HG03558 (cell line): ENCODE measurements around the gene DDX6.

Source experiments
- ATAC-seq: cut with Tn5 transposase; IDR thresholded peaks from one replicate; pipeline ENCODE4 v1.9.1; 2021; ENCODE audit warnings: moderate number of reproducible peaks; ENCODE audit not compliant: unreplicated experiment; ENCODE audit errors: extremely low read depth

DDX6 gene

DNA sequence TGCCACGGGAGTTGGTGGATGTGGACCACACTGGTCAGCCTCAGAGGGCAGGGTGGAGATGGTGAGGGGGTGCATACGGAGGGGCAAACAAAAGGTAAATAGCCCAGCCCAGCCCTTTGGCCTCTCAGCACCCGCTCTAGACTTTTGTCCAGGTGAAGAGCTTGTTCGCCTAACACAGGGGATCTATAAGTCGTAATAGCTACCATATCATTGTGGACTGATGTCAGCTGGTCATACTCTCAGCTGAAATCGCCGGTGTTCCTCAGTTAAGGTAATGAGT is 84.5 kb downstream of the DDX6 start:
- no peak for ATAC-seq

DNA sequence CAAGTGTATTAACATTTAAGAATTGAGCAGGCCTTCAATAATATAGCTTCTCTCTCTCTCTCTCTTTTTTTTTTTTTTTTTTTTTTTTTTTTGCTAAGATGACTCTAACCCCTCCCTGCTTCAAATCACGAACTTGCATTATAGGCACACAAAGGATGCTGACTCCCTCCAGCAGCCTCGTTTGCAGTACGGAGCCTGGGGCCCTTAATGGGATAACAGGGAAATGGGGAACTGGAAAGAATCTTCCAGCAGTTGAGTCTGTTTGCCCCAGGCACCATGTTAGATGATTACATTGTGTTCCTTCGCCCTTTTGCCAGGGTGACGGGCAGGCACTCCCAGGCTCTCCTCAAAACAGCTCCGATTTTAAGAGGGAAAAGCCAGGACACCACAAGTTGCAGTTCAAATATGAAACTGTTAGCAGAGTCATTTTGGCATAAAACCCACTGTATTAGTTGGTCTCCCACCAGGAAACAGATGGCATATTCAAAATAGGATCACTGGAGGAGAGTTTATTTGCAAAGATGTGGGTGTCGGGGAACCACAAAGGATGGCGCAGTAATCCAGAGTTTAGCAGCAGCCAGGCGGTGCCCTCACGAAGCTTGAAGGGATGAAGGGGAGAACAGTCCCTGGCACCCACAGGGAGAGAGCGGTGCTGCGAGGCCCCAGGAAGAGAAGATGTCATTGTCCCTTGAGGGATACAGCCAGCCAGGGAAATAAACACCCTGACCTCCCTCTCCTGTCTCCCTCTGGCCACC is 85.0 kb downstream of the DDX6 start:
- no peak for ATAC-seq

- no peak for ATAC-seq
Observed at GRCh38 chr11:118705111-118705741, 85.7 kb downstream of the DDX6 start.

GRCh38 chr11:118703563-118704106 is 87.3 kb downstream of the DDX6 start:
- ATAC-seq, result no peak

DNA sequence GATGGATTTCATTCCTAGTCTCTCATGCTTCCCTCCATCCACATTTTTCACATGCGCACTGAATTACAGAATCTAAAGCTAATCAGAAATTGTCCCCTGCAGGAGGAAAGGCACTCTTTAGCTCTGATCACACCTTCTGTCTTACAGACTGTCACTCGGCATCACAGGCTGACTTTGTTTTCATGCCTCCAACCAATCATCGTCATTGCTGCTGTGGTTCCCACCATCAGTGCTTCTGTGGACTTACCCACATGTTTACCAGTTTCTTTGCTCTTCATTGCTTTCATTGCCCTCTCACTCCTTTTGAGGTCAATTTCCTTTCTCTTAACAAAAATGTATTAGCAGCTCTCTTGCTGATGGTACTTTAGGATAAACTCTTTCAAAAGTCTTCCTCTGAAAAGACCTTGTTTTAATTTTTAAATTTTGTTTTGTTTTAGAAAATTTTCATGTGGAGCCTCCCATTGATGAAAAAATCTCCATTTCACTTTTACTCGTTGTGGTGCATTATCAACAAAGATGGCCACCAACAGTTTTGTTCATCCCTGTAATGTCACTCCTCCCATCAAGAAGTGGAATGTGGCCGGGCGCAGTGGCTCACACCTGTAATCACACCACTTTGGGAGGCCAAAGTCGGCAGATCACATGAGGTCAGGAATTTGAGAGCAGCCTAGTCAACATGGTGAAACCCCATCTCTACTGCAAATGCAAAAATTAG is 91.3 kb downstream of the DDX6 start:
- no peak for ATAC-seq
